GM12864 (cell line): ENCODE results near the gene LAMC1.
A peak's percentile ranks its signal among the peaks of the same experiment; 100 is the strongest.
"Not testable (repeated sequence)": the region's sequence is repeated elsewhere in the genome, so short reads cannot be mapped to it uniquely, and the experiment has no call there.

Experiments
- DNase-seq: peaks from one replicate; pipeline ENCODE4 v3.0.0-alpha.2; 2011; ENCODE audit warnings: low read depth
- H3K4me3 ChIP-seq: 2 replicates; pipeline ENCODE4 v1.5.1; 2011; ENCODE audit warnings: mild to moderate bottlenecking, low read depth, low read length, control low read depth
- CTCF ChIP-seq: IDR thresholded peaks from 2 replicates; pipeline ENCODE4 v1.5.1; 2011; ENCODE audit warnings: low read depth, mild to moderate bottlenecking, moderate library complexity, low read length, control low read depth, inconsistent platforms; ENCODE audit errors: missing control alignments

LAMC1 gene

GRCh38 chr1:183069562-183070216 lies 46.5 kb downstream of the LAMC1 start:
- no peak for DNase-seq
- no peak for TF ChIP-seq CTCF
- no peak overlapping the region for H3K4me3 ChIP-seq

GRCh38 chr1:183070234-183070922 lies 47.2 kb downstream of the LAMC1 start:
- no peak for DNase-seq
- TF ChIP-seq CTCF = no peak
- no peak overlapping the region for H3K4me3 ChIP-seq

- no peak overlapping the region; the same call in 1 of the 2 replicates for H3K4me3 ChIP-seq
- TF ChIP-seq CTCF = no peak
- peak; percentile 91 for DNase-seq
Measured at GRCh38 chr1:183070923-183071618, 47.9 kb downstream of the LAMC1 start.

GRCh38 chr1:183072595-183072994 lies 49.4 kb downstream of the LAMC1 start:
- DNase-seq, H3K4me3 ChIP-seq: not testable (repeated sequence)

GRCh38 chr1:183073320-183073719 lies 50.1 kb downstream of the LAMC1 start:
- no peak for TF ChIP-seq CTCF
- H3K4me3 ChIP-seq = no peak overlapping the region
- DNase-seq = no peak

- no peak for DNase-seq
- H3K4me3 ChIP-seq = no peak overlapping the region
- TF ChIP-seq CTCF = no peak
Measured at GRCh38 chr1:183074215-183074614, 51.0 kb downstream of the LAMC1 start.

- no peak overlapping the region for H3K4me3 ChIP-seq
- no peak for DNase-seq
- no peak for TF ChIP-seq CTCF
Measured at GRCh38 chr1:183075861-183076260, 52.6 kb downstream of the LAMC1 start.
